Loucy (cell line): ENCODE measurements around the gene YOD1.
A peak's percentile ranks its signal among the peaks of the same experiment; 100 is the strongest.

Experiments
- H2AFZ ChIP-seq: fragments of 200-600 bp; sonication (generic); 2 replicates; pipeline ENCODE4 v1.6.0; 2016; ENCODE audit warnings: antibody characterized with exemption, mild to moderate bottlenecking, low read length, moderate library complexity
- H3F3A ChIP-seq: fragments of 200-600 bp; 2 replicates; pipeline ENCODE4 v1.6.0; 2016; ENCODE audit warnings: antibody characterized with exemption, low read depth, mild to moderate bottlenecking
- H3K27me3 ChIP-seq: fragments of 200-600 bp; sonication (generic); 2 replicates; pipeline ENCODE4 v1.6.1; 2014; ENCODE audit warnings: low read length, mild to moderate bottlenecking; ENCODE audit not compliant: insufficient read depth, poor library complexity, severe bottlenecking
- H3K36me3 ChIP-seq: fragments of 200-600 bp; sonication (generic); 2 replicates; pipeline ENCODE4 v1.6.1; 2016; ENCODE audit warnings: low read length; ENCODE audit not compliant: insufficient read depth
- H3K4me1 ChIP-seq: fragments of 200-600 bp; sonication (generic); 2 replicates; pipeline ENCODE4 v1.5.1; 2014; ENCODE audit warnings: low read length, mild to moderate bottlenecking; ENCODE audit not compliant: insufficient read depth, poor library complexity, severe bottlenecking
- H3K4me2 ChIP-seq: fragments of 200-600 bp; sonication (generic); 2 replicates; pipeline ENCODE4 v1.6.0; 2014; ENCODE audit warnings: antibody characterized with exemption, low read length, low read depth, mild to moderate bottlenecking; ENCODE audit not compliant: poor library complexity, severe bottlenecking
- H3K4me3 ChIP-seq: fragments of 200-600 bp; sonication (generic); 2 replicates; pipeline ENCODE4 v1.5.1; 2014; ENCODE audit warnings: low read length, mild to moderate bottlenecking, mixed read lengths; ENCODE audit not compliant: poor library complexity, severe bottlenecking
- H3K79me2 ChIP-seq: fragments of 200-600 bp; sonication (generic); 2 replicates; pipeline ENCODE4 v1.6.1; 2014; ENCODE audit warnings: low read length; ENCODE audit not compliant: insufficient read depth
- H3K9ac ChIP-seq: fragments of 200-600 bp; sonication (generic); 2 replicates; pipeline ENCODE4 v1.6.0; 2014; ENCODE audit warnings: mild to moderate bottlenecking, low read depth, low read length, moderate library complexity; ENCODE audit not compliant: poor library complexity, severe bottlenecking
- H3K9me2 ChIP-seq: fragments of 200-600 bp; sonication (generic); replicated peaks from 2 replicates; pipeline ENCODE4 v1.6.1; 2016; ENCODE audit warnings: low read depth, low read length, mixed read lengths
- H3K9me3 ChIP-seq: fragments of 200-600 bp; sonication (generic); 2 replicates; pipeline ENCODE4 v1.6.1; 2014; ENCODE audit warnings: mild to moderate bottlenecking, antibody characterized with exemption, low read length, low read depth; ENCODE audit not compliant: insufficient read depth
- H4K20me1 ChIP-seq: fragments of 200-600 bp; sonication (generic); 2 replicates; pipeline ENCODE4 v1.6.0; 2014; ENCODE audit warnings: antibody characterized with exemption, low read length, mild to moderate bottlenecking; ENCODE audit not compliant: insufficient read depth, poor library complexity, severe bottlenecking
- EZH2phosphoT487 ChIP-seq: fragments of 200-600 bp; IDR thresholded peaks from 2 replicates; pipeline ENCODE4 v1.6.1; 2018; ENCODE audit warnings: antibody characterized with exemption, mild to moderate bottlenecking, moderate library complexity, borderline replicate concordance
- TF ChIP-seq, protein P1 (sequence below): fragments of 200-600 bp; sonication (generic); conservative IDR thresholded peaks from 2 replicates; pipeline ENCODE4 v1.5.1; 2014; ENCODE audit warnings: mild to moderate bottlenecking, antibody characterized with exemption, low read length

Gene YOD1

DNA sequence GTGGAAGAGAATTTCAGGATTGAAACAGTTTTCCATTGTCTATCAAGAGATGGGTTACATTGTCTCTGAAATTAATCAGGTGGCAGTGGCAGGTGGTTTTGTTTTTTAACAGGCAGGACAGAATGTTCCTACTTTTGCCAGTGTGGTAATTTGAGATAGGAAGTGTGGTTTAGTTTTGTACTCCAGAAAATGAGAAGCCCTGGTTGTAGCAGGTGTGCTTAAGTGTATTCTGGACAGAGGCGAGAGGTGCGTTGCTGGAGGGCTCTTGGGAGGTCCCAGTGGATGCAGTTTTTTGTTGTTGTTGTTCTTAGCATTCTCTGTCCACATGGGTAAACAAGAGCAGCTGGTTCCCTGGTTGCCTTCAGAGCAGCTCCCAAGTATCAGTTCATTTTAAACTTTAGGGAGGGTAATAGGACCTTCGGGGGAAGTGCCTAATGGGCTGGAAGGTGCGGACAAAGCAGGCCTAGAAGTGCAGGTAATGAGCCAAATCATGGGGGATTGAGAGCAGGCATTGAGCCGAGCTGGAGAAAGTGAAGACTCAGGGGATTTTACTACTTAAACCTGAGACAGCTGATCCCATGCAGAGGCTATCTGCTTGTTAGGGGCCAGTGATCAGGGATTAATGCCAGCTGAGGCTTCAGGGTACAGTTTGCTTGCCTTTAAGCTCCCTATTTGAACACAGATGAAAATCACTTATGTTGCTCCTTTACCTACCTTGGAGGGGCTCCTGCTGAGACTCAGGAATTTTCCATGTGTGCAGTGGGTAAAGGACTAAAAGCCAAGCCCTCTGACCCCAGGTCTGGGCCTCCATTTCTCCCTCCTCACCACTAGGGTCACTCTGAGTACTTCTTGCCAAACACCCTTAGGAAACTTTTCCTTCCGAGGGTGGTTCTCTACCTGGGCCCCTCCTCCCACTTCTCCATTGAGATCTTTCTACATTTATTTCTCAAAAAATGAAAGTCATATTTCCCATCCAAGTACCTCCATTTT lies 8.2 kb upstream of the YOD1 start:
- no peak for TF ChIP-seq EZH2phosphoT487
- TF ChIP-seq, protein P1, sequence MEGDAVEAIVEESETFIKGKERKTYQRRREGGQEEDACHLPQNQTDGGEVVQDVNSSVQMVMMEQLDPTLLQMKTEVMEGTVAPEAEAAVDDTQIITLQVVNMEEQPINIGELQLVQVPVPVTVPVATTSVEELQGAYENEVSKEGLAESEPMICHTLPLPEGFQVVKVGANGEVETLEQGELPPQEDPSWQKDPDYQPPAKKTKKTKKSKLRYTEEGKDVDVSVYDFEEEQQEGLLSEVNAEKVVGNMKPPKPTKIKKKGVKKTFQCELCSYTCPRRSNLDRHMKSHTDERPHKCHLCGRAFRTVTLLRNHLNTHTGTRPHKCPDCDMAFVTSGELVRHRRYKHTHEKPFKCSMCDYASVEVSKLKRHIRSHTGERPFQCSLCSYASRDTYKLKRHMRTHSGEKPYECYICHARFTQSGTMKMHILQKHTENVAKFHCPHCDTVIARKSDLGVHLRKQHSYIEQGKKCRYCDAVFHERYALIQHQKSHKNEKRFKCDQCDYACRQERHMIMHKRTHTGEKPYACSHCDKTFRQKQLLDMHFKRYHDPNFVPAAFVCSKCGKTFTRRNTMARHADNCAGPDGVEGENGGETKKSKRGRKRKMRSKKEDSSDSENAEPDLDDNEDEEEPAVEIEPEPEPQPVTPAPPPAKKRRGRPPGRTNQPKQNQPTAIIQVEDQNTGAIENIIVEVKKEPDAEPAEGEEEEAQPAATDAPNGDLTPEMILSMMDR, result peak; percentile 28; the same call in 1 of the 2 replicates
- Histone ChIP-seq H3K27me3 (no peaks in the 10 kb centered on the region), H4K20me1 (no peaks in the 10 kb centered on the region), H3K36me3 (no peaks in the 10 kb centered on the region), H3F3A (no peaks in the 10 kb centered on the region), H3K9me2 (no peaks in the 10 kb centered on the region), H3K9ac (no peak overlapping the region), H2AFZ (no peak overlapping the region), H3K4me3 (no peak overlapping the region), H3K9me3 (no peaks in the 10 kb centered on the region), H3K79me2 (no peaks in the 10 kb centered on the region), H3K4me1 (no peaks in the 10 kb centered on the region), H3K4me2 (no peak overlapping the region)

DNA sequence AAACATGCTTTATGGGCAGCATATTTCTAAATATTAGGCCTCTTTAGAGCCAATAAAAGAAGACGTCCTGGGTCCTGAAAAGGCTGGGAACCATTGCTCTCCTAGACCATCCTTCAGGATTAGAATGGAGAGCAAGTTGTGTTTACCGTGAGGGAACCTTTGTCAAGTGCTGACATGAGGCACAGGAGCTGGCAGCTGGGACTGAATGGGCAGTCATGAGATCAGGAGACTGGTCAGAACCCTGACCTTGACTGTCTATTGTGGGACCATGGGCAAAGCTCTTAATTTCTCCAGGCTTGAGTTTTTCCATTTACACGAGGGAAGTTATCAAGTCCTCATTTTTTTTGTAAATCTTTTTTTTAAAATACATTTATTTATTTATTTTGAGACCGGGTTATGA lies 7.2 kb upstream of the YOD1 start:
- Histone ChIP-seq H4K20me1 (no peaks in the 10 kb centered on the region), H3K27me3 (no peaks in the 10 kb centered on the region), H2AFZ (no peak overlapping the region), H3F3A (no peaks in the 10 kb centered on the region), H3K4me2 (no peak overlapping the region), H3K9me2 (no peaks in the 10 kb centered on the region), H3K4me1 (no peaks in the 10 kb centered on the region), H3K9me3 (no peaks in the 10 kb centered on the region), H3K36me3 (no peaks in the 10 kb centered on the region), H3K4me3 (no peak overlapping the region), H3K9ac (no peak overlapping the region), H3K79me2 (no peaks in the 10 kb centered on the region)
- TF ChIP-seq, protein P1, result no peak
- no peak for TF ChIP-seq EZH2phosphoT487

DNA sequence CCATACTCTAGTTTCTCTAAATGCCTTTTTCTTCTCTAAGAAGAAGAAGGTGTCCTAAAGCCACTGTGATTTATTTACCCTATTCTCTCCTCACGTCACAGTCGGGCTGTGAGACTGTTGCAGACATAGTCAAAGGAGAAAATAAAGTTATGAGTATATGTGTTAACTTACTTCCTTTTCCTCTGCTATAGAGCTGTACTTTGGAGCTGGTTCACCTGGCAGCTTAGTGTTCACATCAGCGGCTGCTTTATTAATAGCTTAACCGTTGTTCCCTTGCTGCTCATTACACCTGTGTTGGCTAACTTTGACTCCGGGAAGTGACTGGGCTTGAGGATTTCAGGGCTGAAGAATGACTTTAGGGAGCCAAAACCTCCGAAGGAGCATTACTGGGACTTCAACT lies 5.7 kb upstream of the YOD1 start:
- Histone ChIP-seq H3K9me3 (no peaks in the 10 kb centered on the region), H2AFZ (no peak overlapping the region), H3K4me2 (no peak overlapping the region), H3K9me2 (no peaks in the 10 kb centered on the region), H3F3A (no peaks in the 10 kb centered on the region), H3K79me2 (no peaks in the 10 kb centered on the region), H3K27me3 (no peaks in the 10 kb centered on the region), H4K20me1 (no peaks in the 10 kb centered on the region), H3K9ac (no peak overlapping the region), H3K4me3 (no peak overlapping the region), H3K4me1 (no peaks in the 10 kb centered on the region), H3K36me3 (no peaks in the 10 kb centered on the region)
- TF ChIP-seq, protein P1, result no peak
- TF ChIP-seq EZH2phosphoT487, result no peak
